GM10266 (cell line): ENCODE measurements around the gene CCDC85A.

ENCODE experiments used
- DNase-seq: peaks from one replicate; pipeline ENCODE4 v3.0.0; 2012; ENCODE audit errors: extremely low spot score
- CTCF ChIP-seq: IDR thresholded peaks from 2 replicates; pipeline ENCODE4 v1.5.1; 2012; ENCODE audit warnings: mild to moderate bottlenecking, low read depth; ENCODE audit not compliant: control insufficient read depth, insufficient read depth; ENCODE audit errors: missing control alignments

CCDC85A gene

GRCh38 chr2:56376699-56377665, 193.2 kb downstream of the CCDC85A start:
- TF ChIP-seq CTCF = no peak
- DNase-seq = no peak

- no peak for DNase-seq
- TF ChIP-seq CTCF = no peak
Observed at GRCh38 chr2:56379066-56379465, 195.3 kb downstream of the CCDC85A start.

- DNase-seq = no peak
- no peak for TF ChIP-seq CTCF
Observed at GRCh38 chr2:56380861-56381260, 197.1 kb downstream of the CCDC85A start.

GRCh38 chr2:56382466-56382865, 198.7 kb downstream of the CCDC85A start:
- no peak for TF ChIP-seq CTCF
- DNase-seq = no peak

- DNase-seq = no peak
Observed at GRCh38 chr2:56386657-56387056, 202.9 kb downstream of the CCDC85A start.

GRCh38 chr2:56390644-56391043, 206.9 kb downstream of the CCDC85A start:
- TF ChIP-seq CTCF = no peak

More at GRCh38 chr2:56386657-56387056, 202.9 kb downstream of the CCDC85A start:
- no peak for TF ChIP-seq CTCF

GRCh38 chr2:56410140-56410539, 226.3 kb downstream of the CCDC85A start:
- no peak for DNase-seq
- no peak for TF ChIP-seq CTCF

More at GRCh38 chr2:56390644-56391043, 206.9 kb downstream of the CCDC85A start:
- DNase-seq = no peak
